GM21526 (cell line): Measurements from ENCODE around the gene PSPC1.
"Not testable (repeated sequence)": the region's sequence is repeated elsewhere in the genome, so short reads cannot be mapped to it uniquely, and the experiment has no call there.

ENCODE experiments used
- ATAC-seq: cut with Tn5 transposase; IDR thresholded peaks from one replicate; pipeline ENCODE4 v1.9.1; 2021; ENCODE audit warnings: moderate library complexity; ENCODE audit not compliant: unreplicated experiment, low FRiP score

The PSPC1 gene

DNA sequence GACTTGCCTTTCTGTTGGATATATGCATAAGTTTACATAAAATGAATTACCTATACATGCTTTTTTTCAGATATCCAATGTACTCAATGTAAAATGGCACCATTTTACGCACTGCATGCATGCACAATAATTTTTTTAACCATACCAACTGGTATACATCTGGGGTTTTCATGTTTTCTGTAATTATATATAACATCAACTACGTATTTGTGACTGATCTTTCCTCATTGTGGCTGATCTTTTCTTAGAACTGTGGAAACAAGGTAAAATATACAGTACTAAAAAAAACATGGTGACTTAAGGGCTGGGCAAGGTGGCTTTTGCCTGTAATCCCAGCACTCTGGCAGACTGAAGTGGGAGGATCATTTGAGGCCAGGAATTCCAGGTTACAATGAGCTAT, 18.5 kb downstream of the PSPC1 start:
- no peak for ATAC-seq

DNA sequence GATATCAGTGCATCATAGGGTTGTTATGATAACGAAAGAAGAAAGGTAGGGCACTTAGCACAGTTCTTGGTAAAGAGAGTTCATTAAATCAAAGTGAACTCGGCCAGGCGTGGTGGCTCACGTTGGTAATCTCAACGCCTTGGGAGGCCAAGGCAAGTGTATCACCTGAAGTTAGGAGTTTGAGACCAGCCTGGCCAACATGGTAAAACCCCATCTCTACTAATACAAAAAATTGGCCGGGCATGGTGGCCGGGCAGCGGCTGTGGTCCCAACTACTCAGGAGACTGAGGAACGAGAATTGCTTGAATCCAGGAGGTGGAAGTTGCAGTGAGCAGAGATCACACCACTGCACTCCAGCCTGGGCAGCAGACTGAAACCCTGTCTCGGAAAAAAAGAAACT, 19.1 kb downstream of the PSPC1 start:
- no peak for ATAC-seq

DNA sequence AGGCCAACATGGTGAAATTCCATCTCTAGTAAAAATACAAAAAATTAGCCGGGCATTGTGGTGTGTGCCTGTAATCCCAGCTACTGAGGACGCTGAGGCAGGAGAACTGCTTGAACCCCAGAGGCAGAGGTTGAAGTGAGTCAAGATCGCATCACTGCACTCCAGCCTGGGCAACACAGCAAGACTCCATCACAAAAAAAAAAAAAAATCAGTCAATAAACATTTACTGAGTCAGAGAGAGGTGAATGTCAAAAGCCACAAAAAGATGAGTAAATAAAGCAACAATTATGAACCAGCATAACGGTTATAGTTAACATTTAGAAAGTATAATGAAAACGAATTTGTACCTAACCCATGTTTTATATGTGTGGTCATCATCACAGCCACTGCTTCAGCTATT, 23.1 kb downstream of the PSPC1 start:
- no peak for ATAC-seq

DNA sequence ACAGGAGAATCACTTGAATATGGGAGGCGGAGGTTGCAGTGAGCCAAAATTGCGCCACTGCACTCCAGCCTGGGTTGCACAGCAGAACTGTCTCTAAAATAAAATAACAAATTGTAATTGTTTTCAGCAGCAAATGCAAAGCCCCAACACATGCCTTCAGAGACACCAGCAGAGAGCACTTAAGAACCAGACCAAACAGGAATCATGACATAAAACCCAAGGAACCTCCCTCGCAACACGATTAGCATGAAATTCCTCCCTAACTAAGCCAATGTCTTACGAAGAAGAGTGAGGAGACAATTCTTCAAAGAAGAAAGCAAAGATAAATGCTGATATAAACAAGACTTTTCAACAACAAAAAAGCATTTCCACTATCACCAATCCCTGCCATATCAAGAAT, 40.1 kb downstream of the PSPC1 start:
- no peak for ATAC-seq

DNA sequence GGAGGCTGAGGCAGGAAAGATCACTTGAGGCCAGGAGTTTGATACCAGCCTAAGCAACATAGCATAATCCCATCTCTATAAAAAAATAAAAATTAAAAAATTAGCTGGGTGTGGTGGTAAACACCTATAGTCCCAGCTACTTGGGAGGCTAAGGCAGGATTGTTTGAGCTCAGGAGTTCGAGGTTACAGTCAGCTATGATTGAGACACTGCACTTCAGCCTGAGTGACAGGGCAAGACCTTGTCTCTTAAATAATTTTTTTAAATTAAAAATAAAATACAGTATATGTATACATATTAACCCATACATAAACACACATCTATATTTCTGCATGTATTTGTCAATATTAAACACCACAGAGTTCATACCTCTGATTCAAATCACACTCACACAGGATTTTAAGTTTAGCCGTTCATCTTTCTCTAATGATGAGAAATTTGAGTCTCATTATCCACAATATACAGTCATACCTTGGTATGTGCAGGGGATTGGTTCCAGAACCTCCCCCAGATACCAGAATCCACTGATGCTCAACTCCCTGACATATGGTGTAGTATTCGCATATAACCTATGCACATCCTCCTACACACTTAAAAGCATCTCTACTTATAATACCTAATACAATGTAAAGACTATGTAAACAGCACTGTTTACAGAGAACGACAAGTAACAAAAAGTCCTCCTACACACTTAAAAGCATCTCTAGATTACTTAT, 44.7 kb downstream of the PSPC1 start:
- ATAC-seq, result no peak

DNA sequence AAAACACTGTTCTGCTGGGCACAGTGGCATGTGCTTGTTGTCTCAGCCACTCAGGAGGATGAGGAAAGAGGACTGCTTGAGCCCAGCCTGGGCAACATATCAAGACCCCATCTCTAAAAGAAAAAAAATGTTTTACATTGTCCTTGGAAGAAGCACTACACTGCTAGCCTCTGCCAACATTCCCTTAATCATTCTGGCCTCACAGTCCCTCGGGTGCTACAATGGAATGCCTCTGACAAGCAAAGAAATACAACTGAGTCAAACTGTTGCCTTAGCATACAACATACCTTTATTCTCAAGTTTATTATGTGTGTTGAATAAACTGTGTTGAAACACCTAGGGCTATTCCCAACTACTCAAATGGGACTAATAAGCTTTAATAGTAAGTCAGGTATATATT, 56.1 kb downstream of the PSPC1 start:
- ATAC-seq, result no peak

DNA sequence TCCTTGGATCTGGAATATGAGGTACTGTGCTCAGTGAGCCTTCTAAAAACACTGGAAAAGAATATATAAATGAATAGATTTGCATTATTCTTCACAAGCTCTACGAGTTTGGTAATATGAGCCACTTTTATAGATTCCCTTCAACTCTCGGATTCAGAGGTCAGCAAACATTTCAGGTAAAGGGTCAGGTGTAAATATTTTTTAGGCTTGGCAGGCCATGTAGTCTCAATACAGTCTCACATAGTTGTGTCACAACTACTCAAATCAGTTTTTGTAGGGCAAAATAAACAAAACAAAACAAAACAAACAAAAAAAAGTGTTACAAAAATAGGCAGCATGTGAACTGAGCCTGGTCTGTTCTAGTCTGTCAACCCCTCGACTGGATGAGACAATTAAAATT, 57.4 kb downstream of the PSPC1 start:
- no peak for ATAC-seq

DNA sequence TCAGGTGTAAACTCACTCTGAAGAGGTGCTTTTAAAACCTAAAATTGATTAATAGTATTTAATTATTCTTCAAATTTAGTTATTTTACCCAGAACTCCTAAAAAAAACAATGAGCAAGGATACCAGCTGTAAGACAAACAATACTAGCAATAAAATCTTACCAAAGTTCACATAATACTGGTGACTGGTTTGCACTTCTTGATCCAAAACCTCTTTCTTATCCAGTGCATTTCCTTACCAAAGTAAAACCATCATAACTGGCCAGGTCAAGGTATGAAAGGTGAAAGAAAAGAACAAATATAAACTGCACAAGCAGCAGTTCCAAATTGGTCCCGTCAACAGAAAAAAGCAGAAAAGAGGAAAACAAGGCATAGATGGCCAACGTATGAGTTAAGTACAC, 62.7 kb downstream of the PSPC1 start:
- no peak for ATAC-seq

DNA sequence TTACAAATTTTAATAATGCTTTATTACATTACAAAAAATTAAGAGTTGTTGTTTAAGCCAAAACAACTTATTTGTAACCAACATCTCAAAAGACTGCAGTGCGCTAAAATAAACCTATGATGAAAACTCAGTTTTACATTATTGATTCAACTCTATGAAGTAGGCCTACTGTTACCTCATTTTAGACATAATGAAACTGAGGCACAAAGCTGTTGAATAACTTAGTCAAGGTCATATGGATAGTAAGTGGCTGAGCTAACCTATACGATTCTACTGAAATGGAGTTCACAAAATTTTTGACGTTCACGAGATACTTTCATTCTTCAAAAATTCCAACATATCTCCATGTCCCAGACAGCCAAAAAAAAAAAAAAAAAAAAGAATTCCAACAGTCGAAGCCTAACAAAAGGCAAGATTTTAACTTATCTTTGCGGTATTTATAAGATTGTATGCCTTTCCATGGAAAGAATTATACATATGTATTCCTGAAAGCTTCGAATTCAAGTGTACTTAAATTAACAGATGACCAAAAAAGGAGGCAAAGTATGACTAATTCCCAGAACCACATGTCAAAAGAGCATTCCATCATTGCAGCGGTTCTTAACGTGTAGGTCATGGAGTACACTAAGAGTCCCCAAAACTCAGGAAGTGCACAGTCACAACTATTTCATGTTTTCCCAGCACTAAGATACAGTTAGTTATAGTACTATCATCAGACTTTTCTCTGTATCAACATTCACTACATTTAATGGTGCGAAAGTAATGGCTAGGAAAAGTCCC, 69.4 kb downstream of the PSPC1 start:
- no peak for ATAC-seq

DNA sequence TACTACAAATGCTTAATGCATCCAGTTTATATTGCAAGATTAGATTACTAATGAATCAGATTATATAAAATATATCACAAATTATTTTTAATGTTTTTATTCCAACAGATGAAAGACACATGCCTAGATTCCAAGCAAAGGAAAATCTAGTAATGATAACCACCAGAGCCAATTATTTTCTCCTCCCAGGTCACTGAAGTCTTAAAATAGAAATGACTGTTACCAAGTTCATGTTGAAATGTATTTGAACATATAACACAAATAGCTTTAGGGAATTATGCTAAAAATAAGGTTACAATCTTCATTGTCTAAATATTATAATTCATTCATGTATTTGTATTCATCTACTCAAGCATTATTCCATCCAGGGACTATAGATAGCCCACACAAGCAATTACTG, 73.0 kb downstream of the PSPC1 start:
- ATAC-seq, result not testable (repeated sequence)

DNA sequence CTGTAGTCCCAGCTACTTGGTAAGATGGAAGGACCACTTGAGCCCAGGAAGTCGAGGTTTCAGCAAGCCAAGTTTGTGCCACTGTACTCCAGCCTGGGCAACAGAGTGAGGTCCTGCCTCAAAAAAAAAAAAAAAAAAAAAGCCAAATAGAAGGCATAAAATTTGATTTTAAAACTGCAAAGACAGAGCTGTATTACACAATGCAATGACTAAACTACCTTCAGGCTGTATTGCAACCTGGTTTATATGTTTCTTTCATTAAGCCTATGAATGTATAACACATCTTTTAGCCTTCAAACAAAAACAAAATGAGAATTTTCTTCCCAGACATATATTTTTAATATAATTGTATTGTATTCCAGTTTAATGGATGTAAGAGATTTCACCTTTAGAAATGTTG, 73.7 kb downstream of the PSPC1 start:
- not testable (repeated sequence) for ATAC-seq

DNA sequence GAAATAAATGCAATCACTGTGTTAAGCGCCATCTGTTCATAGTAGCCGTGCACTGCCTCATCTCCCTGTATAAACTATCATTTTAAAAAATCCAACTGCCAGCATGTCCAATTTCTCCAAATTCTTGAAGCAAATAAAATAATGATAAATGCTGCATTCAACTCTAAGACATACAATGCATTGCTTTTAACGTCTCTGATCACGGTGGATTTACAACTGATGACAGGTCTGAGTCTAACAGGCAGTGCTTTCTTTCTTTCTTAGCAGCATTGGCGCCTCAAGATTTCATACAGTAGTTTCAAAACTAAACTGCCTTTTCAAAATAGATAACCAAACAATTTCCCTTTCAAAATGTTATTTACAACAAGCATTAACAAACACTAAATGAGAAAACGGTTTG, 78.5 kb downstream of the PSPC1 start:
- not testable (repeated sequence) for ATAC-seq

DNA sequence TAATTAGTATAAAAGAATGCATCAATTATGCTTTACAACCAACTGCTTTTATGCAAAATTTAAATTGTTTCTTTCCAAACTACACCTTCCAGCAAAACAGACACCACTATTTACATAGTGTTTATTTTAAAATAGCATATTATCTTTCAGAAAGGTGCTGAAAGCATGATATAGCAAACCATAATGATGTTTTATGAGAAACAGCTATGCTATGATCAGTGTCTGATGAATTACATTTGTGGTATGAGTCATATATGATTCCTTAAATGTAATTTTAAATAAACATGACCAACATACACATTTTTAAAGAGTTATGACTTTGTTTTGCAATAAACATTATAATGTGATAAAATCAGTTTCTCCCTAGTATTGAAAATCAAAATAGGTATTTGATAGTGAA, 81.1 kb downstream of the PSPC1 start:
- not testable (repeated sequence) for ATAC-seq

DNA sequence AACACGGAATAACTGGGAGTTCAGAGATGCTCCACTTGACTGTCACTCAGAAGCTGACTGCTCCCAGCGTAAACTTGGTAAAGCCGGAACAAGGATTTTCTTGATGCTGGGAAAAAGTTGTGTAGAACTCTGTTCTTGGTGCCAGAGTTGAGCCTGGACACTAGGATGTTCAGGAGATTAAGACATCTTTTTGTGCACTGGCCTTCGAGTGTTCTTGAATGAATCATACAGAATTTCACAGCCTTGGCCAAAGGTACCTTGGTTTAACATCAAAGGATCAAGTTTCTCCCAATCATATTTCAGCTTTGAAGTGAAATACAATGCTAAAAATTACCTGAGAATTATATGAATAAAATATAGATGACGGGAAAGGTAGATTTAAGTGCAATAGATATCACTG, 81.8 kb downstream of the PSPC1 start:
- not testable (repeated sequence) for ATAC-seq

DNA sequence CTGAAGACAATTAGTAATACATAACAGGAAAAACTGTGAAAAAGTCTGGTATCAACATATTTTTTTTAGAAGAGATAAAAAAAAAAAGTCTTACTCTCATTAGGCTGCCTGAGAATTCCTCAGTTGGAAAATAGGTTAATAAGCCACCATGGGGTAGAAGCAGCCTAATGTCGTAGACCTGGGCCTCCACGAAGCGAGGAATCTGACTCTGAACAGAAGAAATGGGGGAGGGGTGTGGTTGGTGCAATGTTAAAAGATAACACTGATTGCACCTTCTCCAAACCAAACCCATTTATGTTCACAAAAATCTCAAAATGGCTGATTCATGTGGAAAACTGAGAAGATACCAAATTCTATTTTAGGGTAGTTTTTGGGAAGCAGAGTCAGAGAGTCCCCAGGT, 86.9 kb downstream of the PSPC1 start:
- ATAC-seq, result no peak

DNA sequence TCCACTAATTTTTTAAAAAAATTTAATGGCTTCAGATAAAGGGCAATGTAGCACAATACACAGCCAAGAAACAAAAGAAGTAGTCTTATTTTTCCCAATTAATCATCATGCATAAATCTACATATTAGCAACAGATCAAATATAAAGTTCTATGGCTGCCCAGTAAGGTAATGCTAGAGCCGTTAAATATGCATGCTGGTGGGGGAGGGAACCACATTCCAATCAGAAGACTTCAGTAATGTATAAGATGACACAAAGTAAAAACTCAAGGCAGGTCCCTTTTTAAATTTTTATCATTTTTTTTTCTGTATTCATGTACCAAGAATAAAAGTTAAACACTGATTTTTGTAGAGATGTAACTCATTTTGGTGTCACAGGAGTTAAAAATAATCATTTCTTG, 87.3 kb downstream of the PSPC1 start:
- no peak for ATAC-seq

DNA sequence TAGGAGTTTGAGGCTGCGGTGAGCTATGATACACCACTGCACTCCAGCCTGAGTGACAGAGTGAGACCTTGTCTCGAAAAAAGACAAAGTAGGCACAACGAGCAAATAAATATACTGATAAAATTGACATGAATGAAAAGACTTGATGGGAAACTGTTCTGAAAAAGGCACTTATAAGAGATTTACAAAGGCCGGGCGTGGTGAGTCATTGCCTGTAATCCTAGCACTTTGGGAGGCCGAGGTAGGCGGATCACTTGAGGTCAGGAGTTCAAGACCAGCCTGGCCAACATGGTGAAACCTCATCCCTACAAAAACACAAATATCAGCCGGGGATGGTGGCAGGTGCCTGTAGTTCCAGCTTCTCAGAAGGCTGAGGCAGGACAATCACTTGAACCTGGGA, 91.3 kb downstream of the PSPC1 start:
- not testable (repeated sequence) for ATAC-seq

DNA sequence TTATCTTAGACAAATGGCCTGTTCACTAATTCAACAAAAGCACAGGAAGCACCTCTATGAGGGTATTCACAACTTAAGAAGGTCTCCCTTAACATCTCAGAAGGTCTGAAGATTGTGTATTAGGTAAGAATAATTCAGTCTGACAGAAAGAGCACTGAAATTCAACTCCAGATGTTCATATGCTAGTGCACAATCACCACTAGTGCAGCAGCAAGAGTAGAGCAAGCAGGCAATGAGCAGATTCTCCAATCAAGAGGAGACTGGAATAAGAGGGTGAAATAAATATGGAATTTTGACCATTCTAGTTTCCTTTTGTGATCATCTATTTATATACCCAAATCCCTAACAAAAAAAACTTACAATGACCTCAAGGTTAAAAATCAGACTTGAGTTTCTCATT, 97.3 kb downstream of the PSPC1 start:
- no peak for ATAC-seq

DNA sequence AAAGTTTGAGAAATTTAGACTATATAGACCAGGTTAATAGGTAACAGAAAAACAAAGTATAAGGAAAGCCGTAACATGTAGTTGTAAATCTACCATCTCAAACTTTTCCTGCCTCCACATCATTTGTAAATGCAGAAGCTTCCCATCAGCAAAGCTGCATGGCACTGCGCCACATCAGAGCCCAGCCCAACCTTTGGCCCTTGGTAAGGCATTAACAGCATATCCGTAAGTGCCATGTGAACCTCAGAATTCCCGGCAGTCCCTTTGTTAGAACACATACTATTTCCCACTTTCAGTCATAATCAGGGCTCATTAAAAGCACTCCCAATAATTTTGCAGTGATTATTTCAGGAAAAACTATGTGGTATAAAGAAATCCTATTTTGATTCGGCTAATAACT, 97.7 kb downstream of the PSPC1 start:
- no peak for ATAC-seq

DNA sequence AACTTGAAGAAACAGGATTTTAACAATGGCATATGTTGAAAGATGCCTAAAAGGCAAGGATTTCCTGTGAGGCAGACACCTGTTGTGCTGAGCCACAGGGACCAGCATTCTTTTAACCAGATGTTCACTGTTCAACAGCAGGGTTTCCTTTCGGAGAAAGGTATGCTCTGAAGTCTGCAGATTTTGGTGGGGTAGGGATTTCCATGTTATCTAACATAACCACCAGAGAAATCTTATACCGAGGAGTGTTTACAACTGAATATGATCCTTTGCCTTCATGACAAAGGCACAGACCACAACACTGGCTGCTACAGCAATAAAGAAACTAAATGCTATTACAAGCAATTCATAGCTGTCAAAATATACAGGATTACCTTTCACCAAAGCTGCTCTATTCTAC, 101.2 kb downstream of the PSPC1 start:
- ATAC-seq, result no peak

DNA sequence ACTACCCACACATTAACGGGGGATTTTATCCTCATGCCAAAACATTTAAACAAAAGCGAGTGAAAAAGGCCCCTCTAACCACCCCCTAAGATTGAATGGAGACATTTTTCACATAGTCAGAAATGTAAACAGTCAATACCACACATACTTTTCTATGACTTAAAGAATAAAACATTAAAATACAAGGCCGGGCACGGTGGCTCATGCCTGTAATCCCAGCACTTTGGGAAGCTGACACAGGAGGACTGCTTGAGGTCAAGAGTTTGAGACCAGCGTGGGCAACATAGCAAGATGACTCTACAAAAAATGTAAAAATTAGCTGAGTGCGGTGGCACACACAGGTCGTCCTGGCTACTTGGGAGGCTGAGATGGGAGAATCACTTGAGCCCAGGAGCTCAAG, 102.0 kb downstream of the PSPC1 start:
- ATAC-seq, result no peak

DNA sequence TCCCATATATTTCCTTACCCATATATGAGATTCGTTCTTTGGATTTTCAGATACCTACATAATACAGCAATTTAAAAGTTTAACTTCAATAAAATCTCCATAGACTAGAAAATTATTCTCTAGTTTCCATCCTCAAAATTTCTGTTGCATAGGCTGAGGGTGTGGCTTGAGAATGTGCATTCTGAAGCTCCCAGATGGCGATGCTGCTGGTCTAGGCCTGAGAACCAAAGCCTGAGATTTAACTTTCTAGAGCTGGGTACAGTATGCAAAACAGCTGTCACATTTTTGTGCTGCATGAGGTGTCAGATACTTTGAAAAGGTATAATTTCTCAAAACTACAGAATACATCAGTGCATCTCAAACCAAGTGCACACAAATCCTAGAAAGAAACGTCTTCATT, 106.6 kb downstream of the PSPC1 start:
- no peak for ATAC-seq
